Stimulated activated effector memory CD8-positive, alpha-beta T cell treated with anti-CD3 and anti-CD28 coated beads, Interleukin-12 subunit alpha, Interleukin-12 subunit beta, amount 100 ng/mL, for 72 hours (primary cell): Measurements from ENCODE around the gene STX4.

Experiments
- ATAC-seq: fragments of 150-1000 bp; cut with Tn5 transposase; 2 replicates; pipeline ENCODE4 v1.10.0; 2021
- DNase-seq, 2 donors: peaks; one replicate each; pipeline ENCODE4 v3.0.0; 2021 to 2022; ENCODE audit warnings: low spot score in 2 of 2
- H3K27ac Mint-ChIP-seq: one replicate; pipeline ENCODE4 v1.8.0; 2022; ENCODE audit warnings: mild to moderate bottlenecking, mixed read lengths
- H3K36me3 Mint-ChIP-seq: one replicate; pipeline ENCODE4 v1.8.0; 2022; ENCODE audit warnings: mild to moderate bottlenecking, mixed read lengths
- H3K4me1 Mint-ChIP-seq: one replicate; pipeline ENCODE4 v1.8.0; 2022; ENCODE audit warnings: mixed read lengths
- H3K4me3 Mint-ChIP-seq: one replicate; pipeline ENCODE4 v1.8.0; 2022; ENCODE audit warnings: mild to moderate bottlenecking, mixed read lengths
- H3K9me3 Mint-ChIP-seq: one replicate; pipeline ENCODE4 v1.8.0; 2022; ENCODE audit warnings: mixed read lengths

STX4 gene

GRCh38 chr16:31089199-31089598 lies 55.8 kb downstream of the STX4 start:
- Mint-ChIP-seq H3K4me1 (peaks cover 31% of the 10 kb centered on the region), H3K27ac (no peak overlapping the region), H3K4me3 (no peak overlapping the region), H3K9me3 (no peaks in the 10 kb centered on the region), H3K36me3 (peaks cover 55% of the 10 kb centered on the region)
- no peak for ATAC-seq
- no peak for DNase-seq
